HG03457 (cell line): Measurements from ENCODE around the gene TNFRSF19.

Experiments used
- ATAC-seq: cut with Tn5 transposase; IDR thresholded peaks from one replicate; pipeline ENCODE4 v1.9.1; 2021; ENCODE audit warnings: moderate number of reproducible peaks; ENCODE audit not compliant: unreplicated experiment

TNFRSF19 gene

DNA sequence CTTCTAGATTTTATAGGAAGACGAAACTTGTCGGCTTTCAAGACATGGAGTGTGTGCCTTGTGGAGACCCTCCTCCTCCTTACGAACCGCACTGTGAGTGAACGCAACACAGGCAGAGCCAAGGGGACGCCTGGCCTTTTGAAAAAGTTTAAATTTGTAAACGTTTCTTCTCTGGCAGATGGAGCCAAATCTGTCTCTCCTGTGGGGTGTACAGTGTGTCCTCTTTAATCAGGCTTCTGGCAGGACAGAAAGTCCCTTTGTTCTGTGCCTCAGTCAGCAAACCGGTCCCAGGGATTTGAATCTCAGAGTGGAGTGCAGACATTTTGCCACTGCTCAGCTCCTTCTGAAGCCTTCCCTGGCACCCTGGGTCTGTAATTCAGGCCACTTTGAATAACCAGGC lies 56.5 kb downstream of the TNFRSF19 start:
- no peak for ATAC-seq

GRCh38 chr13:23627410-23627809 lies 57.2 kb downstream of the TNFRSF19 start:
- ATAC-seq, result no peak

- no peak for ATAC-seq
These were observed 58.0 kb downstream of the TNFRSF19 start for GRCh38 chr13:23628250-23628649.

- no peak for ATAC-seq
These were observed 58.8 kb downstream of the TNFRSF19 start for GRCh38 chr13:23628765-23629565.

DNA sequence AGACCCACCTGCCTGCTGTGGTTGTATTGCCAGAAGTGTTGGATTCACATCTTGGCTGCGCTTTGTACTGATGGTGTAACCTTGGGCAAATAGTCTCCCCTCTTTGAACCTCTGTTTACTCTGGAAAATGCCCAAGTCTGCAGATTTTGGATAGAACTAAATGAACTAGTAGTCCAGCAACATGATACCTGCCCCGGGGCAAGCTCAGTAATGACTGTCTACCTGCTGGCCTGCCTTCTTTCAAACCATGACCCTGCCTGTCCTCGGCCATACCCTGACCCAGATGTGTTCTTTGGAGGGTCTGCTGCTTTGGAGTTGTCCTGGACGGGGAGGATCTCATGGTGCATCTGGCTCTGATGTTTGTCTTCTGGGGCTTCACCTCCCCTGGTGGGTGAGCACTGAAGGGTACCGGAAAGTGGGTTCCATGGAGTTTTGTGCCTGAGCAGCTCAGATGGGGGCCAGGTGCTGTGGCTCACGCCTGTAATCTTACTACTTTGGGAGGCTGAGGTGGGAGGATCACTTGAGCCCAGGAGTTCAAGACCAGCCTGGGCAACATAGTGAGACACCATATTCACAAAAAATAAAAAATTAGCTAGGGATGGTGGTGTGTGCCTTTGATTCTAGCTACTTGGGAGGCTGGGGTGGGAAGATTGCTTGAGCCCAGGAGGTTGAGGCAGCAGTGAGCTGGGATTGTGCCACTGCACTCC lies 59.5 kb downstream of the TNFRSF19 start:
- no peak for ATAC-seq

GRCh38 chr13:23630349-23631093 lies 60.3 kb downstream of the TNFRSF19 start:
- no peak for ATAC-seq

GRCh38 chr13:23631311-23632047 lies 61.3 kb downstream of the TNFRSF19 start:
- no peak for ATAC-seq

GRCh38 chr13:23632048-23632582 lies 61.9 kb downstream of the TNFRSF19 start:
- no peak for ATAC-seq

- no peak for ATAC-seq
These were observed 62.5 kb downstream of the TNFRSF19 start for GRCh38 chr13:23632741-23633140.

- ATAC-seq, result no peak
These were observed 64.7 kb downstream of the TNFRSF19 start for GRCh38 chr13:23634897-23635296.

- no peak for ATAC-seq
These were observed 66.1 kb downstream of the TNFRSF19 start for GRCh38 chr13:23636360-23636759.

DNA sequence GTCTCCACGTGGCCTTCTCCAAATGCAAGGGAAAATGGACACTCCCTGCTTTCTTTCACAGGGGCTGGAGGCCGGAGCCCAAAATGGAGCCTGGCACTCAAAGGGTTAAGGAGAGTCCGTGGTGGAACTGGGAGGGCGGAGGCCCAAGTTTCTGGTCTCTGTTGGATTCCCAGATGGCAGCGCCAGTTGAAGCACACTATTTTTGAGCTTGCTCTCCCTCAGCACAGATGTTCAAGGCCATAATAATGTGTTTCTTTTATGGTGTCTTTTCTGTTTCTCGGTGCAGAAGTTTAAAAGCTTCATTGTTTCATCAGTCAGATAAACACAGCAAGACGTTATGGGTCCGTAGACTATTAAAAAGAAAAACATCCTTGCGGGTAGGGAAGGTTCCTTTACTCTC lies 67.6 kb downstream of the TNFRSF19 start:
- no peak for ATAC-seq

GRCh38 chr13:23639674-23640073 lies 69.5 kb downstream of the TNFRSF19 start:
- ATAC-seq, result no peak

DNA sequence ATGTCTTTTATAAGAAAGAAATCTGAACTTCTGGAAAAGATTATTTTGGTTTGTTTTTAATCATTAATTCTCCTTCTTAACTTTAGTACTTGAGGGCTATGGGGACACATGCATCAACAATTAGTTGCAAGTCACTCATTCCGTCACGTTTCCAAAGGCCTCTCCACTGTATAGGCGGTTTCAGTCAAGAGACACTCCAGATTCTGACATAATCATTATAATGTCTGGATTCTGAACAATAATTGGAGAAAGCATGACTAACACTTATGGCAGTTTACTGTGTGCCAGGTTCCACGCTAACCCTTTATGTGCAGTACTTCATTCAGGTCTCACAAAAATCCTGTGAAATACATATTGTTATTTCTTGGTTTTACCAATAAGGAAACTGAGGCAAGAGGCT lies 71.9 kb downstream of the TNFRSF19 start:
- ATAC-seq, result no peak

GRCh38 chr13:23643338-23644125 lies 73.3 kb downstream of the TNFRSF19 start:
- ATAC-seq, result no peak

DNA sequence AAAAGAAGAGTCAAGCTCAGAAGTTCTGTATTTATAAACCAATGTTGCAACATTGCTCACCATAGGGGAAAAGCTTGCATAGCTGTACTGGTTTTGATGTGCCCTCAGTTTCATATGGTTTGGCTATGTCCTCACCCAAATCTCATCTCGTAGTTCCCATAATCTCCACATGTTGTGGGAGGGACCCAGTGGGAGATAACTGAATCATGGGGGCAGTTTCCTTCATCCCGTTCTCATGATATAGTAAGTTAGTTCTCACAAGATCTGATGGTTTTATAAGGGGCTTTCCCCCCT lies 73.9 kb downstream of the TNFRSF19 start:
- ATAC-seq, result no peak

GRCh38 chr13:23644527-23645138 lies 74.4 kb downstream of the TNFRSF19 start:
- no peak for ATAC-seq

GRCh38 chr13:23645851-23646250 lies 75.6 kb downstream of the TNFRSF19 start:
- no peak for ATAC-seq

DNA sequence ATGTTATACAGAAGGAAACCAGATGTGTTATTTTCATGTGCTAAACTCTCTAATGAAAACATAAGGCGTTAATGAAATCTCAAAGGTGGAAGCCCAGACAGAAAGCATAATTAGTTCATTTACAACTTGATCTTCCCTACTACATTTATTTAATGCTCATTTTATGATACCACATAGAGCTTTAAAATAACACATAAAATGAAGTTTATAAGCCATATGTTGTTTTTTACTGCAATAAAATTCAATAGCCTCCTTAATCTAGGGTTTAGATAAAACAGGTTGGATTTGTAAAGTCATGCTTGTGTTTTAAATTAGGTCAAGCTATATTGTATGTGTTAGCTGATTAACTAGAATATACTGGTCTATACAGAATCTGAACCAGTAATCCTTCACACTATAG lies 81.2 kb downstream of the TNFRSF19 start:
- ATAC-seq, result no peak

- ATAC-seq, result no peak
These were observed 81.7 kb downstream of the TNFRSF19 start for GRCh38 chr13:23651887-23652286.
